Measurements from ENCODE around the gene TMEM175.

TMEM175 gene, protein sequence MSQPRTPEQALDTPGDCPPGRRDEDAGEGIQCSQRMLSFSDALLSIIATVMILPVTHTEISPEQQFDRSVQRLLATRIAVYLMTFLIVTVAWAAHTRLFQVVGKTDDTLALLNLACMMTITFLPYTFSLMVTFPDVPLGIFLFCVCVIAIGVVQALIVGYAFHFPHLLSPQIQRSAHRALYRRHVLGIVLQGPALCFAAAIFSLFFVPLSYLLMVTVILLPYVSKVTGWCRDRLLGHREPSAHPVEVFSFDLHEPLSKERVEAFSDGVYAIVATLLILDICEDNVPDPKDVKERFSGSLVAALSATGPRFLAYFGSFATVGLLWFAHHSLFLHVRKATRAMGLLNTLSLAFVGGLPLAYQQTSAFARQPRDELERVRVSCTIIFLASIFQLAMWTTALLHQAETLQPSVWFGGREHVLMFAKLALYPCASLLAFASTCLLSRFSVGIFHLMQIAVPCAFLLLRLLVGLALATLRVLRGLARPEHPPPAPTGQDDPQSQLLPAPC

DNA sequence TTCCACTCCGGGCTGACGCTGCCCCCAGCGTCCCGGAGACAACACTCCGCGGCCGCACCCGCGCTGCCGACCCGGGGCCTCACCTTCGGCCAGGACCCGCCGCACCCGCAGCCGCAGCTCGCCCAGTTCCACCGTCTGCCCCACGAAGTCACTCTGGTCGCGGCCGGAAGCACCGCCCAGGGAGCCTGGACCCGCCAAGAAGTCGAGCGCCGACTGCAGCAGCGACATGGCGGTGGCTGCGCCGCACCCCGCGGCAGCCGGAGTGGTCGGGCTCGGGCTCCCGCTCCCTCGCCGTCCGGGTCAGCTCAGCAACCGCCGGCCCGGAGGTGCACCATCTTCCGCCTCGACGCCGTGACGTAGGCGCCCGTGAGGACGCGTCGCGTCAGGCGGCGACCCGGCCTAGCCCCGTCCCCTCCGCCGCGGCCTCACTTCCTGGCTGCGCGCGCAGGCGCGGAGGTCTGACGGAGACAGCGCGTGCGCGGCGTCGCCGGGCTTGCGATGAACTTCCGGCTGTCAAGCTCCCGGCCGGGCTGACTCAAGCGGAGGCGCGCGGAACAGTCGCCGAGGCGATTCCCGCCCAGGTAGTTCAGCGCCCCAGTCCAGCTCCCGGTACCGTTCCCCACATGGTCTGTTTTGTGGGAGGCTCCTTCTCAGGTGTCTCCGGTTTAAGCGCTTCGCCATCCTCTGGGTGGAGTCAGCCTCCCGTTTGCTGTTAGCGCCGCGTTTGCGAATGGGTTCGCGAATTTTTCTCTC, at the start of gene TMEM175, which contains the start of gene GAK:
TMEM175 (plus strand) TSS at position 501 of the 753 bp plus-strand sequence. CDS start 15,280 bp downstream, outside the sequence.
GAK (minus strand) TSS at position 357 of the 753 bp plus-strand sequence; CDS start at position 228, 129 bp downstream.
- FAIRE-seq = no peak

DNA sequence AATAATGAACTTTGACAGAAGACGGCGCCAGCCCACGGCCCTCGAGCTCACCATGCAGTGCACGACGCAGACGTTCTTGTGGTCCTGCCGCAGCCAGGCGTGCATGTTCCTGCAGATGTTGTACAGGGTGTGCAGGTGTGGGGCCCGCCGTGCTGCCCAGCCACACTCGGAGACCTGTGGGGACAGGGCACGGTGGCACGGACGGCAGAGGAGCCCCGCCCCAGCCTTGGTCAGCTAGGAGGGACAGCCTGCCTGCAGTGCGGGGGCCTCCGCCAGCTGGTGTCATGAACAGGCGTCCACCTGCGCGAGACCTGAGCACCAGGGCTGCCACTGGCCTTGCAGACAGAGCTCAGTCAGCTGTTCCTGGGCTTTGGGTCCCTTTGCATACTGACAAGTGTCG, 49.6 kb upstream of the TMEM175 start:
- no peak for FAIRE-seq

DNA sequence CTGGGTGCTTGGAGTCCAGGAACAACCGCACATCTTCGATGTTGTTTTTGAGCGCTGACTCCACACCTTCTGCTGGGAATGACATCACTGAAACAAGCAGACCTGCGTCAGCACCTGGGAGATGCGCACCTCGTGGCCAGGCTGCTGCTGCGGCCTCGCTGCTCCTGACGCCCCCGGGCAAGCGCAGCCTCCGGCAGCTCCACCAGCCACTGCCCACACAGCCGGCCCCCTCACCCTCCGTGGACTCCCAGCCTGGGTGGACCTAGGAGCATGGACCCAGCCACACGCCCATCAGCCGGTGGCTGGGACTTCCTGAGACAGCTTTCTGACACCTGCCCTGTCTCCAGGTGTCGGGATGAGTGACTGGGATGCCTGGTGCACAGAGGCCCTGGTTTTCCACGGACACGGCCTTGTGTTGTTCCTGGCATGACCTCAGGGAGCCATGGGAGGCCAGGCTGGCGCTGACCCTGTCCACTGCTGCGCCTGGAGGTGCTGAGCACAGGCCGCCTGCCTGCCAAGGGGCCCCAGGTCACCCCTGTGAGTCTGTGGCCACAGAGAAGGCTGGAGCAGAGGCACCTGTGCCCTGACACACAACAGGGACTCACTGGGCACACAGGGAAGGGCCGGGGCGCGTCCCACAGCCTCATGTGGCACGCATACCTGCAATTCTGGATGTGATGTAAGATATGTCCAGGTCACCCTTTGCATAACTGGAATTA, 48.7 kb upstream of the TMEM175 start:
- FAIRE-seq = no peak

DNA sequence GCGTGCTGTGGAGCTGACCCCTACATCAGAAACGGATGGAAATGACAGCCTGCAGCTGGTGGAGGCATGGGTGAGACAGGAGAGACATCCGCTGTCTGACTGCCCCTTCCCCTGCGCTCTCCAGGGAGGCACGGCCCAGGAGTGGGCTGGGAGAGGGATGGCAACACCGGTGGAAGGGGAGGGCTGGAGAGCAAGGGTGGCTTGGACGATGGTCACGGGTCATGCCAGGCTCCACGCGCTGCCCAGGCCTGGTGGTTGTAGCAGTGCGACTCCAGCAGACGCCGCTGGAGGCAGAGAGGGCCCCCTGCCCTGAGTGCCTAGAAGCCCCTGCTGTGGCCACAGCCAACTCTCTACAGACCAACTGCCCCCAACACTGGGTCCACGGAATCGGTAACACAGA, 48.0 kb upstream of the TMEM175 start:
- FAIRE-seq = no peak

DNA sequence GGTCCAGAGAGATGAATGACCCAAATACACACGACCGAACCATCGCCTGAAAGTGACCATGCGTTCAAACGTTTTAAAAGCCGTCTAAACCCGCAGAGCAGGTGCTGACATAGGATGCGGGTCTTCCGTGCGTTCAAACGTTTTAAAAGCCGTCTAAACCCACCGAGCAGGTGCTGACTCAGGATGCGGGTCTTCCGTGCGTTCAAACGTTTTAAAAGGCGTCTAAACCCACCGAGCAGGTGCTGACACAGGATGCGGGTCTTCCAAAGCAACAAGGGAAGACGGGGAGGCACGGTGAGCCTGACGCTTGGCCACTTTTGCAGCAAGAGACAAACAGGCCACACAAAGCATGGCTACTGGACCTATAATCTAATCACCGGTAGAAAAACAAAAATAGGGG, 47.4 kb upstream of the TMEM175 start:
- FAIRE-seq = no peak

DNA sequence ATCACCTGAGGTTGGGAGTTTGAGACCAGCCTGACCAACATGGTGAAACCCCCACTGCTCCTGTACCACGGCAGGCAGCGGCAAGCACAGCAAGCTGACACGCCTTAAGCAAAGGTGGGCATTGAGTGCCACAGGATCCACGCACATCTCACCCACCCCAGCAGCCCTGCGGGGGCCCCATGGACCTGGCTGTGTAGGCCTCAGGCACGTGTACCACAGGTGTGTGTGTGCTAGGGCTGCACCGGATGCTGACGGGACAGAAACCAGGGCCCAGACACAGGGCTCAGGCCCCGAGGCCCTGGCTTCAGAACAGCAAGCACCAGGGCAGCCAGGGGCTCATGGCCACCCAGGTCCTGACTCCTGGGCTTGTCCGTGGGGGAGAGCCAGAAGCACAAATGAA, 46.9 kb upstream of the TMEM175 start:
- FAIRE-seq = no peak

DNA sequence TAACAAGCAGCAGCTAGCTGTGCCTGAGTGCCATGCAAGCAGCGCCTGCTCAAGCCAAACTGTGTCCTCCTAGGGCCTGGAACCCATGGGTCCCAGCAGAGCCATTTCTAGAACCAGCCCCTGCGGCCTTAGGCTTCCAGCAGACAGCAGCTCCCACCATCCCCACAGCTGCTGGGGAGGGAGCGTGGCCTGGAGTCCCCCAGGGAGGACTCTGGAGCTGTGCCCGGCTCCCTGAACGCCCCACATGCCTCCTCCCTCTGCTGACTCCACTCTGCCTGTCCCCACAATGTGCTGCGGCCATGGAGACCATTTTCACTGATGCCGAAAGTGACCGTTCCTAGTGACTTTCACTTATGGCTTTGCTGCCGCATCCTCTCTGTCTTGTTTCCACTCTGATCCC, 46.0 kb upstream of the TMEM175 start:
- no peak for FAIRE-seq

DNA sequence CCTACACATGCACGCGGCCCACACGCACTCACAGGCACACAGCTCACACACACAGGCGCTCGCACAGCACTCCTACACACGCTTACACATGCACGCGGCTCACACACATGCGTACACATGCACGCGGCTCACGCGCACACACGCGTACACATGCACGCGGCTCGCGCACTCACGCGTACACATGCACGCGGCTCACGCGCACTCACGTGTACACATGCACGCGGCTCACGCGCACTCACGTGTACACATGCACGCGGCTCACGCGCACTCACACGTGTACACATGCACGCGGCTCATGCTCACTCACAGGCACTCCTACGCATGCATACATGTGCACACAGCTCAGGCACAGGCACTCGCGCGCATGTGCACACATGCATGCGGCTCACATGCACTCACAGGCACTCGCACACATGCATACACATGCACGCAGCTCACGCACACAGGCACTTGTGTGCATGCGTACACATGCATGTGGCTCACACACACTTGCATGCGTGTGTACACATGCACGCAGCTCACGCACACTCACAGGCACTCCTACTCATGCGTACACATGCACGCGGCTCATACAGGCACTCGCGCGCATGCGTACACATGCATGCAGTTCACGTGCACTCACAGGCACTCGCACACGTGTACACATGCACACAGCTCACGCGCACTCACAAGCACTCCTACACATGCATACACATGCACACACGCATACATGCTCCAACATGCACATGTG, 45.1 kb upstream of the TMEM175 start:
- no peak for FAIRE-seq

DNA sequence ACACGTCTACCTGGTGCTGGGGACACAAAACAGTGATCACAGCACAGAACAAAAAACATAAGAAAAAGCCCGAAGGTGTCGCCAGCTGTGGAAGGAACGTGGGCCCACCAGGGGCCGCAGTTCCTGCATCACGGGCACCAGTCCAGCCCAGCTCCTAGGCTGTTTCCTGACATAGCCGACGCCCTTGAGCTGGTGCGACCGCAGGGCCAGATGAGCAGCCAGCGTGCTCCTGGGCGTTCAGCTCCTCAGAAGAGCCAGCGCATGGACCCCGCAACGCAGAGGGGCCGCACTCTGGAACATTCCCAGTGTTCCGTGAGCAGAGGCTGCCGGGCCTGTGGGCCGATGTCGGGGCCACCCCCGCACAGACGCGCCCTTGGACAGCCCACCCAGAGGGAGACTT, 44.2 kb upstream of the TMEM175 start:
- no peak for FAIRE-seq

DNA sequence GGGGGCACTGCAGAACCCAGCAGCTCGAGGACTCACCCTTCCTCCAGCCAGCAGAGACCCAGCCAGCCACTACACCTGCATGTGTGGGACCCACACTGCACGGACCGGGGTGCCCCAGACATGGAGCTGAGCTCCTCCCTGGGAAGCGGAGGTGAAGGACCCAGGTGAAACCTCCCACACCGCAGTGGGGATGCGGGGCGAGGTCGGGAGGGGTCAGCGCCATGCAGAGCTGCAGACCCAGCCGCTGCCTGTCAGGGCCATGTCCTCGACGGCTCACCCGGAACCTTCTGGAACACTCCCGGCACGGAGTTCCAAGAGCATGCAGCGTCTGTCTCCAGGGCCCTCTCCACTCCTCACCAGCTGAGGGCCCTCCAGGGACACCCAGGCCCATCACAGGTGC, 42.7 kb upstream of the TMEM175 start:
- no peak for FAIRE-seq

DNA sequence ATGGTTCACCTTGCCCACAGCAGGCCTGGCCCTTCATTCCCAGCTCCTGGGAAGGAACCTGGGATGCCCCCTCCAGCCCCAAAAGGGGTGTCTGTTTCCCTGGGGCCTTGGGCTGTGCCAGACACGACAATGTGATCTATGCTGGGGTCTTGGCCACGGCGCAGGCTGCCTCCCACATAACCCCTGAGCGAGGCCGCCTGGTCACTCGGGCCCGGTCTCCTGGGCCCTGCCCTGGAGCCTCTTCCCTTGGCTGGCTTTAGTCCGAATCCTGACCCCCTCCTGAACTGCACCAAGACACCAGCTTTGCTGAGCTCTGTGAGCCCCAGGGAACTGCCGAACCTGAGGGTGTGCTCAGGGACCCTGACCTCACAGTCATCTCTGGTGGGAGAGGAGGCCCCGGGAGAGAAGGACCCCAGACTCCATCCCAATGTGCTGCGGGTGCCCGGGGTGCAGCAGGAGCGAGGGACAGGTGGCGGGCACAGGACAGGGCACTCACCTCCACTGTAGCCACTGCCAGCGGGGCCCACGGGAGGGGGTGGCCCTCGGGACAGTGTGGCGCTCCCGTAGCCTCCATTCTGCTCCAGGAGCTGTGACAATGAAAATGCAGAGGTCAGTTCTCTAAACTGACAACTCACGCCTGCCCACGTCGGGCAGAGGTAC, 42.1 kb upstream of the TMEM175 start:
- FAIRE-seq = no peak

DNA sequence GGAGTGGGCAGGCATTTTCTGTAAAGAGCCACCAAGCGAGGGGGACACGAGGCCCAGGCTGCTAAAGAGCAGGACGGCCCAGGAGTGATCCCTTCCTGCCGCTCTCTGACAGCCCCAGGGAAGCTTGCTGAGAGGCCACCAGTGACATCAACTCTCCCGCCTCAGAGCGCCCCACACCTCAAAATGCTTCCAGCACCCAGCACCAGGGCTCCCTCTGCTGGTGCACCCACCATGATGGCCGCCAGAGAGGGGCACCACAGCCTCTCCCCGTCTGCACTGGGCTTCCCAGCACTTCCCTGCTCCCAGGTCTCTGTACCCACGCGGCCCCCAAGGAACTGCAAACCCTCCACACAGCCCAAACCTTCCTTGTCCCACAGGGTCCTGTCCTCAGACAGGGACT, 40.5 kb upstream of the TMEM175 start:
- no peak for FAIRE-seq

DNA sequence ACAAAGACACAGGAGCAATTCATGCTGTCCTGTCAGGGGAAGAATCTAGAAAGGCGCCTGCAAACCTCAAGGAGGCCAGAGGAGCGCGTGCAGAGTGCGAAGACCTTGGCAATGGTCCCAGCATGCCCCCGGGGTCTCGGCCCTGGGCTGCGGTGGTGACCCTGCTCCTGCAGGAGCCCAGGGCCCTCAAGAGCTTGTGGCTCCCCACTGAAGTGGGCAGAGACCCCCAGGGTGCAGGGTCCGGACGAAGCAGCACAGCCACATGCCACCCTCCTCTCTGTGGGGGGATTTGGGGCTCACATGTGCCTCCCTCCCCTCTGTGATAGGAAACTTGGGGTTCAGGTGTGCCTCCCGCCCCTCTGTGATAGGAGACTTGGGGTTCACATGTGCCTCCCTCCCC, 39.5 kb upstream of the TMEM175 start:
- no peak for FAIRE-seq

DNA sequence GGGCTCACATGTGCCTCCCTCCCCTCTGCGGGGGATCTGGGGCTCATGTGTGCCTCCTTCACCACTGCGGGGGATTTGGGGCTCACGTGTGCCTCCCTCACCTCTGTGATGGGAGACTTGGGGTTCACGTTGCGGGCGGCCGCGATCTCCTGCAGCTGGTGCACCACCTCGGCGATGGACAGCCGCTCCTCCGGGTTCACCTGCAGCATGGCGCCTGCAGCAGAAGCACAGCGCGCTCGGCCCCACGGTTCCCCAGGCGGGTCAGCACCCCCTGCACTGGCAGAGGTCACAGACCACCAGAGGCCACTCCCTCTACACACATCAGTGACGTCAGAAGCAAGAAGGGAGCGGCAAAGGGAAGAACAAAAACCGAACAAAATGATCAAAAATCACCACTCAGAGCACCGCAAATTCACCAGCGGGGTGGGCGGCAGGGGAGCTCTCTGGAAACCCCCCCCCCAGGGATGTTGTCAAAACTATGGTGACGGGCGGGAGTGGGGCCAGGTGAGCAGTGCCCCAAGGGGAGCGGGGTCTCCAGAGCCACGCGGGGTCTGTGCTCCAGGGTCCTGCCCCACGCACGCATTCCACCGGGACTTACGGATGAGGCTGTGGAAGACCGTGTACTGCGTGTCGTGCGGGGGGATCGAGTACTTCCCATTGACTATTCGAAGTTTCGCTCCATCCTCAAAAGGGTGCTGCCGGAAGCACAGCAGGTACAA, 38.8 kb upstream of the TMEM175 start:
- no peak for FAIRE-seq

DNA sequence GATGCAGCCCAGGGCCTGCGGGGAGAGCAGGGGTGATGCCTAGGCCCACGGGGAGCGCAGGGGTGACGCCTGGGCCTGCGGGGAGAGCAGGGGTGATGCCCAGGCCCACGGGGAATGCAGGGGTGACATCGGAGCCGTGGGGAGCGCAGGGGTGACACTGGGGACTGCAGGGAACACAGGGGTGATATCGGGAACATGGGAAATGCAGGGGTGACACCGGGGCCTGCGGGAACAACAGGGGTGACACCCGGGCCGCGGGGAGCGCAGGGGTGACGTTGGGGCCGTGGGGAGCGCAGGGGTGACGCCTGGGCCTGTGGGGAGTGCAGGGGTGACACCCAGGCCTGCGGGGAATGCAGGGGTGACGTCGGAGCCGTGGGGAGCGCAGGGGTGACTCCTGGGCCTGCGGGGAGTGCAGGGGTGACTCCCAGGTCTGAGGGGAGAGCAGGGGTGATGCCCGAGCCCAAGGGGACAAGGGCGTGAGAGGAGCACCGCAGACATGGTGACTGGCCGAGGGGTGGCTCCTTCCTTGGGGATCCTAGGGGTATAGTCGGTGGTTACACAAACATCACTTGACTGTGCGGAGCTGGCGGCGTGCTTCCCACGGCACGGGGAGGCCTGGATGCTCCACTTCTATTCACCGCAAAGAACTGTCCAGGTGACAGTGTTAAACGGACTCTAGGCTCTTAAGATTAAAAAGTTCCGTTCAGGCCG, 38.1 kb upstream of the TMEM175 start:
- FAIRE-seq = no peak

DNA sequence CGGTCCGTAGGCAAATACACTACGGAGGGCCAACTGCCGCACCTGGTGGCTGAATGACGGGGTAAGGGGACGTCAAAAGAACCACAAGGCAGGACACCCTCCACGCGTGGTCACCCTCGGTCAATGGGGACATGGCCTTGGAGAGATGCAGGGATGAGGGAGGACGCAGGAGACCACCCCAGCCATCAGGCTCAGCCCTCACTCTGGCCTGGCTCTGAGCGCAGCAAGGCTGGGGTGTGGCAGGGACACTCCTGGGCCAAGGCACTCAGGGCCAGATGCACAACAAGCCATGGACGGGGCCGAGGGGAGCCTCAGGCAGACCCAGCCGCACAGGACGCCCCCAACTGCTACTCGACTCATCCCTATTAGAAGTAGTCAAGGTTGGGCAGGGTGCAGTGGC, 36.7 kb upstream of the TMEM175 start:
- FAIRE-seq = no peak

DNA sequence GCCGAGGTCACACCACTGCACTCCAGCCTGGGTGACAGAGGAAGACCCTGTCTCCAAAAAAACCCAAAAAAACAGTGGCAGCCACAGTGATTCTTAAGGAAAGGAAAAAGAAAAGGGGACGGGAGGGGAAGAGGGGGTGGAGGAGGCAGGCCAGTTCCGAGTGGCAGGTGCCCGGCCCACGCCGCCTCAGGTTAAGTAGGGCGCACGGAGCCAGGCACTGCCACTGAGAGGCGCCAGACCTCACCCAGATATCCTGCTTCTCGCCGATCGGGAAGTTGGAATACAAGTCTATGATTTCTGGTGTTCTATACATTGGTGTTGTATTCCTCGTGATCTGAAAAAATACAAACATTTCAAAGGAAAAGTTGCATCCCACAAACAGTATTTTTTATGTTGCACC, 36.0 kb upstream of the TMEM175 start:
- FAIRE-seq = no peak

DNA sequence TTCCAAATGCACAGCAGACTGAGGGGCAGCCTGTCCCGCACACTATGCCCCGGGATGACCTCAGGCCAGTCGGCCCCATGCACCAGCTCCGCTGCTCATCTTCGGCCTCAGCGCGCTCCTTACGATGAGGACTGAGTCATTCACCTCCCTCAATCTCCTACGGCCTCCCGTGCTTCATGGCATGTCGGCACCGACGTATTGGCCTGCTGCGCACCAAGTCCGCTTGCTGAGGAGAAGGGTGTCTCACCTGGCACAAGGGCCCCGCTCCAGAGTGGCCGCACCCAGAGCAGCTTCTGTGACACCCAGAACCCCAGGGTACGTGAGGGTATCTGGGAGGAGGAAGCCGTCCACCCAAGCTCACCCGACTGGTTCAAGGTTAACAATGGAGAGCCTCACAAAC, 35.6 kb upstream of the TMEM175 start:
- FAIRE-seq = no peak

DNA sequence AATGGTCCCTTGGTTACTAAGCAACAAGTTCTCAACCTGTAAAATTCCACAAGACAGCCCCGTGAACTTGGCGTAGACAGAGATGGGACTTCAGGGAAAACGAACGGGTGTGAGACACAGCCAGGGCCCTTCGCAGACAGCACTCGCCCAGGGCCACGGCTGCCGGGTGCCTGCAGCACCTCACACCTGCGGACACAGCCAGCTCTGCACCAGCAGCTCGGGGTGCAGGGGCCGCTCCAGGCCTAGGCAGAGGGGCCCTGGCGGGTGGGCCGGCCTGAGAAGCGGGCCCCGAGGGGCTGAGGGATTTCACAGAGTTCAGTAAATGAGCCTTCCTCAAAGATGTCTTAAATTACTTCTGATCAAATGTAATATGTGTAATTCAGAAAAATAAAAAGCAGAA, 34.1 kb upstream of the TMEM175 start:
- no peak for FAIRE-seq

DNA sequence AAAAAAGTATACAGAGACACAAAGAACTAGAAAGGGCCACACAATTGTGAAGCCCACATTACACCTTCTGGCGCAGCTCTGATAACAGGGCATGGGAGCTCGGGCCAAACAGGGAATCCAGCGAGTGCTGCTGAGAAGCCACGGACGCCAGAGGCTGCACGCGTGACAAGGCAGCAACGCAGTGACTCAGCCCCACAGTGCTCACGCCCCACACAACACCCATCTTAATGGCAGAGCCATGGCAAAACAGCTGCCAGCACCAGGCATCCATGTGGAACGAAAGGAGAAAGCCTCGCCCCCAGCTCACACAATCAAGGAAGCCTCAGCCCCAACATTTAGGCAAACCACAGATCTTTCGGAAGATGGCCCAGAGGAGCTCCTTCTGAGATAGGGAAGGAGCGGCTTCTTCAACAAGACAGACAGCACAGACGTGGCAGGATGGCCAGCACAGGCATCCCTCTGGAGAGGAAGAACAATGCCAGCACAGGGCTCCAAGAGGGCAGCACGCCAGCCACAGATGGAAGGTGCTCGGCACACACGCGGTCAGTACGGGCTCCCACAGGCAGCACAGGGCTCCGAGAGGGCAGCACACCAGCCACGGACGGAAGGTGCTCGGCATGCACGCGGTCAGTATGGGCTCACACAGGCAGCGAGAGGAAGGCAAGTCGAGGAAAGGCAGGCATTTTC, 33.2 kb upstream of the TMEM175 start:
- FAIRE-seq = no peak

Data from G401.6 (cell line).